Activated T-cell treated with anti-CD3 and anti-CD28 coated beads for 24 hours (primary cell): ENCODE measurements around the gene DSC1.
"Not testable (repeated sequence)": the region's sequence is repeated elsewhere in the genome, so short reads cannot be mapped to it uniquely, and the experiment has no call there.

Source experiments
- DNase-seq: peaks from one replicate; pipeline ENCODE4 v3.0.0-alpha.2; 2020; ENCODE audit warnings: low read depth

DSC1 gene

GRCh38 chr18:31171144-31171839 lies 8.6 kb upstream of the DSC1 start:
- no peak for DNase-seq

DNA sequence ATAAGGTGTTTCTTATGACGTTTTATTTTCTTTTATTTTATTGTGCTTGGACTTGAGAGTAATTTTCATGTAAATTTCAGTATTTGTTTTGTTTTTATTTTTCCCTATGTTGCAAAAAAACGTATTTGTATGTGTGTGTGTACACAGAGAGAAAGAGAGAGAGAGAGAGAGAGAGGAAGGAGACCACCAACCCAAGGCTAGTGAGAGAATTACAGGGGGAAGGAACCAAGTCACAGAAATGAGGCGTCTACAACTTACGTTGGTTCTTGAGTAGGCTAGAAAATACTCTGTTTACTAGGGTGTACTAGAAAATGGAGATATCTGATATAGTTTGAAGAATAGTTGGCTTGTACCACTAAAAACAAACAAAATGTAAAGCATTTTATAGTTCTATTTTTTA lies 7.7 kb upstream of the DSC1 start:
- DNase-seq: no peak

DNA sequence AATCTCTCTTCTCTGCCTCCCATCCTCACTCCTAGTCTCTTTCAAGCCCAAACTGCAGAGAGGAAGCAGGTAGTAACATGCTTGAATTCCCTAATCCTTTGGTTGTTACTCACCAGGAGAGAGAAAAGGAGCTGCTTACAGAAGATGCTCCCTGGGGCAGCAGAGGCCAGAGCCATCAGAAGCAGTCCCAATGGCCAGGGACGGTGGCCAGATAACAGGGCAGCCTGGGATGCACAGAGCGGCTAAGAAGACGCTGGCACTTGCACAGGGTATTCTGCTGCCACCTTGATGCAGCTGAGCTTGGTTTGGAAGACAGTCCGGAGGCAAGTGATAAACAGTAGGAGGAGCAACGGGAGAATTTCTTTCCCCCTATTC lies 250 bp downstream of the DSC1 start:
- DNase-seq: no peak

GRCh38 chr18:31161757-31162418 lies 768 bp downstream of the DSC1 start:
- no peak for DNase-seq

GRCh38 chr18:31156821-31157763 lies 5.6 kb downstream of the DSC1 start:
- DNase-seq: no peak

- no peak for DNase-seq
These were observed 7.2 kb downstream of the DSC1 start for GRCh38 chr18:31155498-31155897.

DNA sequence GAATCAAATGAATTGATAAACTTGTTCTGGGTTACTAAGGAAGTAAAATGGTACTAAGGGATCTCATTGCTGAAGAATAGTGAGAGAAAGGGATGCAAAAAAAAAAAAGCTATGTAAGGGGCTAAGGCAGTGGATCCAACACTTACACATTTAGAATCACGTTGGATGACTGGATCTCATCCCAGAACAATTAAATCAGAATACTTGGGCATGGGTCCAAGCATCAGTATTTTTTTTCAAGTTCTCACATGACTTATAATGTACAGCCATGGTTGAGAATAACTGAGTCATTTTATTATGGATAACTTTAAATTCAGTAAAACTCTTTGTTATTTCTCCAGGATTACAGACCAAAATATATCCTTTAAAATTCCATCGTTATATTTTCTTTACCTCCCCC lies 8.5 kb downstream of the DSC1 start:
- no peak for DNase-seq

GRCh38 chr18:31149351-31149750 lies 13.3 kb downstream of the DSC1 start:
- DNase-seq: no peak

DNA sequence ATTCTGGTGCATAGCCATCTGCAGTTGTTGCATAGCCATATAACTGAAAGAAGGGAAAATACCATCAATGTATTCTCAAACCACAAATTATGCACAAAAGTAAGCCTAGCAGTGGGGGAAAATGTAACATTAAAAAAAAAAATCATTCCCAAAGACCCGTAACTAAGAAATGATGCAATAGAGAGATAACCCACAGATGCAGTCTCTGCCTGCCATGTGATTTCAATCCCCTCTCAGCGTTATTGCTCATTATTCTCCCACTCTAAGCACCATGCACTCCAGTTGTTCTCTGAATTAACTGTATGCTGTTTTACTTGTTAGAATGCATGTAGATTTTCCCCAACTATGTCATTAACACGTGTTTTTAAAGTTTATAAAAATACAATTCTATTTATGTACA lies 14.1 kb downstream of the DSC1 start:
- no peak for DNase-seq

GRCh38 chr18:31146809-31147208 lies 15.8 kb downstream of the DSC1 start:
- DNase-seq: no peak

DNA sequence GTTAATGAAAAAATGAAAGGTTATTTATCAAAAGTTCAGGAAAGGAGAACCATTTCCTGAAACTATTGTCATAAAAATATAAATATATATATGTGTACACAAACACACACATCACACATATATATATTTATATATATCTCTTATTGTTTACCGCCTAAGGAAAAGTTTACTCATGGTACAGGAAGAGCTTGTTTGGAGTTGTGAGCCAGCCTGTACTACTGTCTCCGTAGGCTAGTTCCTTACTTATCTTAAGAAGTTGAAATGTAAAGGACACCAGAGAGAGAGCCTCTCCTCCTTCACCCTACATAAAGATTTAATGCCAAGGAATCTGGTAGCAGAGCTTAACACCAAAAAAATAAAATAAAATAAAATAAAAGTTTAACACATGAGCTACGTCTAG lies 19.6 kb downstream of the DSC1 start:
- no peak for DNase-seq

DNA sequence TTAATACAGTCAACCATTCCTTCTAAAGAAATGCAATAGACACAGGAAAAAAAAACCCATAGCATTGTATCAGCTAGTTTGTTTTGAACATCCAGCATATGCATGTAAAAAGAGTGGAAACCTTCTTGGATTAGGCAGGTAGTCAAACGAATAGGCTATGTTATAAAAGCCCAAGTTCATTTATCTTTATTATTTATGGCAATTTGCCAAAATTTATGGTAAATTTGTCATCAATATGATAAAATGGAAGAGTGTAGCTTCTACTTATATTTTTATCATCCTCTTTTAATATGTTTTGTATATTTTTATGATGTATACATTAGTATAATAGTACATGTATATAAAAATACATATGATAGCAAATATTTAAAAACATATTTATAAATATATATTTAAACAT lies 23.9 kb downstream of the DSC1 start:
- DNase-seq: no peak

DNA sequence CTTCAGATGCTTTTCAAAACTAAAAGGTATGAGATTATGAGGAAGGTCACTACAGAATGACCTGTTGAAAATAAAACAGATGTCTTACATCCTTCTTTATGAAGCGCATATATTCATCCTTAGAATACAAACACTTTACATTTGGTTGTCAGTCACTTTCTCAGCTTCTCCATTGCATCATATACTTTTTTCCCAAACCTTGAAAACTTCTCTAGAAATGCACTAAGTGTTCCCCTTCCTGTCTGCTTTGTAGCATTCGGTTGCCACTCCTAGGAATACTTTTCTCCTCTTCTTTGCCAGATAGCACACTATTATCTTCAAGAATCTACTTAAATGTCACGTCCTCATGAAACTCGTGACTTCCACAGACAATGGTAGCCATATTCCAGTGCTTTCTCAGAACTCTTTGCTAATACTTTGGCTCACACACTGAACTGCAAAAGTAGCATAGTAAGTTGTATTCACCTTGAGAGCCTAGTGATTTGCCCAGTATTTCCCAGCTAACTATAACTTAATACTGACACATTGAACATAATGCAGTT lies 27.6 kb downstream of the DSC1 start:
- DNase-seq: no peak

DNA sequence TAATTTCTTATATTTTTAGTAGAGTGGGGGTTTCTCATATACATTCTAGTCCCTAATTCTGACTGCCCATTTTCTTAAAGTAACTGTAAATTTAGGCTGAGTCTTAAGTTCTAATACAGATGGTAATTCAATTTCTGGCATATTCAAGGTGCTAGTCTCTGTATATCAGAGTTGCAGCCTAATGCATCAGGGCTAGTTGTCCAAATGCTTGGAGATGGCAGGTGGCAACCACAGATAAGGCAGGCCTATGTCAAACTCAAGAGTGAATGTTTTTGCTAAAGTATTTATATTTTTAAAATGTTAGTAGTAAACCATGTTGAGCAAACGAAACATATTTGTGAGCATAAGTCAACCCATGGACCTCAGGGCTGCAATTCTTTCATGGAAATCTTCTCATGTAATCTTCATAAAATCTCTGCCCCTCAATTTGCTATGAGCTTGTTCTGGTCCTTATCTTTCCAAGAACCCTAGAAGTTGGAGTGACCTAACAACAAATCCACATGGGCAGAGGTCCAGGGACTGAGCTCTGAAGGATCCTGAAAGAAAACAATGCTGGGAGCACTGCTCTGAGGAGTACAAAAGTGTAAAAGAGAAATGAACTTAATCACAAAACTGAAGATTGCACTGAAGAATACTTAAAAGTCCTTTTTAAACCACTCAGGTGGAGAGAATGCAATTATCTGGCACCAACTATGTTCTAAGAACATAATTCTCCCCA lies 33.1 kb downstream of the DSC1 start:
- no peak for DNase-seq

GRCh38 chr18:31125878-31126277 lies 36.8 kb downstream of the DSC1 start:
- no peak for DNase-seq

- not testable (repeated sequence) for DNase-seq
These were observed 39.5 kb downstream of the DSC1 start for GRCh38 chr18:31123125-31123524.

- DNase-seq: no peak
These were observed 42.1 kb downstream of the DSC1 start for GRCh38 chr18:31120594-31120993.

DNA sequence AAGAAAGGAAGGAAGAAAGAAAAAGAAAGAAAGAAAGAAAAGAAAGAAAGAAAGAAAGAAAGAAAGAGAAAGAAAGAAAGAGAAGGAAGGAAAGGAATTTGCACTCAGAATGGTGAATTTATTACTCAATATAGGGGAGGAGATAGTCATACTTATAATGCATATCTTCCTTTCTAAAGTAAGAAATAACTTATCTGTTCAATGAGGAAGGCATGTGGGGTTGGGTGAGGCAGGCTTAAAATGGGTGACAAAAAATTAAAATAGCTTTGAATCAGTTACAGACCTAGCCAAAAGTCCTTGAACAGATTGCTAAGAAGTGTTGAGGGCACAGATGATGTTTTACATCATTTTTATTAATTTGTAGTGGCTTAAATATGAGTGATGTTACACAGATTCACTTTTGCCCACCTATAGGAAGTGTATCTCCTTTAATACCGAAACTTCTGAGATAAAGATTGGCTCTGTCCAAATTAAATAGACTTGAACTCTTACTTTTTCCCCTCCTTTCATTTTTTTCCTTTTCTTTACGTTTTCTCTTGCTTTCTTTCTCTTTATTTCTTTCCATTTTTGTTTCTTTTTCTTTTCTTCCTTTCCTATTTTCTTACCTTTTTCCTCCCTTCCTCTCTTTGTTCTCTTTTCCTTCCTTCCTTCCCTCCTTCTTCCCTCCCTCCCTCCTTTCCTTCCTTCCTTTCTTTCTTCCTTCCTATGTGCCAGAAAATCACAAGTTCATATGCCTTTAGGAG lies 45.6 kb downstream of the DSC1 start:
- DNase-seq: no peak

DNA sequence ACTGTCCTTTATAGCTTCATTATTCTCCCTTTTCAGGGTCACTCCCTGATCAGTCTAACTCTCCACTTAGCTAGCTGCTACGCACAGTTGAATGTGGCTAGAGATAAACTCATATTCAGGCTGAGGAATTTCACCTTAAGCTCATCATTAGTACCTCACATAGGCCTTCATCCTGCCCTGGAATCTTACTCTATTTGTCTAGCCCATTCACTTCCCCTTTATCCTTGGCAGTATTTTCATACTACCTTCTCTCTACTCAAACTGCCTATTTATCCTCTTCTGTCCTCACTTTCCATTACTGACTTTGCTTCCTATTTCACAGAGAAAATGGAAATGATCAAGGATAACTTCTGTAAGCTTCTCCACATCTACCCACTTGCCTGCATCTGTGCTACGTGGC lies 49.9 kb downstream of the DSC1 start:
- DNase-seq: no peak

DNA sequence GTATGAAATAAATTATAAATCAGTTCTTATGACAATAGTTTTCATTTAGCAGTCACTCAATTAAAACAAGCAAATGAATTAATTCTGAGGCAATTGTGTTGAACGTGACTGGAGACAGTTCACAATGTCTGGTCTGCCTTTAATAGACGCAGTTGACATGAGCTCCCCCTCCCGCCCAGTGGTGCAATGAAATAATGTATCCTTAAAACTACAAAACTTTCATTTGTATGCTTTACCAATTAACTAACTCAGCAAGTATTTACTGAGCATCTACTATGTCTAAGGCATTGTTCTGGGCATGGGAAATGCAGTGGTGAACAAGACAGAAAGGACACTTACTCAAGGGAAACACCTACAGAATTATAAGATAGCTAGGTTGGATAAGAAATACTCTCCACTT lies 56.9 kb downstream of the DSC1 start:
- no peak for DNase-seq

GRCh38 chr18:31104444-31104843 lies 58.2 kb downstream of the DSC1 start:
- DNase-seq: no peak
